ENCODE data around the gene REM1.
"Not testable (repeated sequence)": the region's sequence is repeated elsewhere in the genome, so short reads cannot be mapped to it uniquely, and the experiment has no call there.

REM1 gene

DNA sequence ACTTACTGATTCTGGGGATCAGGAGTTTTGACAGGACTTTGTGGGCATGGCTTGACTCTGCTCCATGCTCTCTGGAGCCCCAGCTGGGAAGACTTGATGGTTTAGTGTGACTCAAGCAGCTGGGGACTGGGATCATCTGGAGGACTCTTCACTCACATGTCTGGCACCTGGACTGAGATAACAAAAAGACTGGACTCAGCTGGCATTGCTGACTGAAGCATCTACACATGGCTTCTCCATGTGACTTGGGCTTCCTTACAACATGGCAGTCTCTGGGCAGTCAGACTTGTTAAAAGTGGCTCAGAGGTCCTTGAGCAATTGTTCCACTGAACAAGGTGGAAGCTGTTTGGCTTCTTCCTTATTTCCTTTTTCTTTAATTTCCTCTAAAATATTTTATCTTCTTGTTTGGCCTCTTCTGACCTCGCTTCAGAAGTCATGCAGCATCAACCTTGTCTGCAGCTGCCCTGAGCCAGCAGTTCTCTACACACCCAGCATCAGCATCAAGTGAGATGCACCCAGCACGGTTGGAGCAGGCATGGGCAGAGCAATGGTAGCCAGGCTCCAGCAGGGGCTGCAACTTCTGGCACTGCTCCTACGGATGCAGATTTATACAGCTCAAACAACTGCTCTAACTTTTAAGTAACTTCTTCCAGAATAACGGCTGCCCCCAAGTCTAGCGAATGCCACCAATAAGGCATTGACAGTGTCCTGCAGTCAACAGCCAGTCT lies 33.6 kb downstream of the REM1 start:
- TF ChIP-seq, protein P1, sequence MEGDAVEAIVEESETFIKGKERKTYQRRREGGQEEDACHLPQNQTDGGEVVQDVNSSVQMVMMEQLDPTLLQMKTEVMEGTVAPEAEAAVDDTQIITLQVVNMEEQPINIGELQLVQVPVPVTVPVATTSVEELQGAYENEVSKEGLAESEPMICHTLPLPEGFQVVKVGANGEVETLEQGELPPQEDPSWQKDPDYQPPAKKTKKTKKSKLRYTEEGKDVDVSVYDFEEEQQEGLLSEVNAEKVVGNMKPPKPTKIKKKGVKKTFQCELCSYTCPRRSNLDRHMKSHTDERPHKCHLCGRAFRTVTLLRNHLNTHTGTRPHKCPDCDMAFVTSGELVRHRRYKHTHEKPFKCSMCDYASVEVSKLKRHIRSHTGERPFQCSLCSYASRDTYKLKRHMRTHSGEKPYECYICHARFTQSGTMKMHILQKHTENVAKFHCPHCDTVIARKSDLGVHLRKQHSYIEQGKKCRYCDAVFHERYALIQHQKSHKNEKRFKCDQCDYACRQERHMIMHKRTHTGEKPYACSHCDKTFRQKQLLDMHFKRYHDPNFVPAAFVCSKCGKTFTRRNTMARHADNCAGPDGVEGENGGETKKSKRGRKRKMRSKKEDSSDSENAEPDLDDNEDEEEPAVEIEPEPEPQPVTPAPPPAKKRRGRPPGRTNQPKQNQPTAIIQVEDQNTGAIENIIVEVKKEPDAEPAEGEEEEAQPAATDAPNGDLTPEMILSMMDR (conservative IDR thresholded peaks at IDR 0.05) = no peak
- H3K27ac ChIP-seq = no peak overlapping the region

DNA sequence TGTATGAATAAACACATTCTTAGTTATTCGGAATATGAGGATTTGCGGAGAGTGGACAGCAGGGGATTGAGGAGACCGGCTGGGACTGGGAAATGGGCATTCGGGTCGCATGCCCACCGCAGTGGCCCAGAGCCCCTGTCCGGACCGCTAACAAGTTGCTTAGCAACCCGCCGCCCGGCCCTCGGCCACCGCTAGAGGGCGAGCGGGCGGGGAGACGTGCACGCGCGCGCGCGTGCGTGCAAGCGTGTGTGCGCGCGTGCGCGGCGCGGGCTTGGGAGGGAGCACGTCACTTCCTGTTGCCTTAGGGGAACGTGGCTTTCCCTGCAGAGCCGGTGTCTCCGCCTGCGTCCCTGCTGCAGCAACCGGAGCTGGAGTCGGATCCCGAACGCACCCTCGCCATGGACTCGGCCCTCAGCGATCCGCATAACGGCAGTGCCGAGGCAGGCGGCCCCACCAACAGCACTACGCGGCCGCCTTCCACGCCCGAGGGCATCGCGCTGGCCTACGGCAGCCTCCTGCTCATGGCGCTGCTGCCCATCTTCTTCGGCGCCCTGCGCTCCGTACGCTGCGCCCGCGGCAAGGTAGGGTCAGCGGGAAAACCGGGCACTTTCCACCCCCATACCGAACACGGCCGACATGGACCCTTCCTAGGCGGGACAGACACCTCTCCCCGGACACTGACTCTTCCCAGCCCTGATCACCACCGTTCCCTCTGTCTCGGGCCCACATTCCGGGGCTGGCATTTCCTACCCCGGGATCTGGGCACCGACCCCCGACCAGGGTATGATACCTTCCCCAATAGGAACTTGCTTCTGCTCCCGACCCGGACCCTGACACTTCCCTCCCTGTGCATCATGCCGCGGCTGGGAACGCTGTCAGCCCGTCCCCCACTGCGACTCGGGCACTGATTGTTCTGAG lies 39.3 kb downstream of the REM1 start, which contains the start of gene HM13:
HM13 (plus strand) TSS at position 289 of the 918 bp plus-strand sequence; CDS start at position 399, 110 bp downstream.
- TF ChIP-seq, protein P1 (conservative IDR thresholded peaks at IDR 0.05) = peak; percentile 99
- H3K27ac ChIP-seq = peak within 1 kb of the TSS; percentile 88

DNA sequence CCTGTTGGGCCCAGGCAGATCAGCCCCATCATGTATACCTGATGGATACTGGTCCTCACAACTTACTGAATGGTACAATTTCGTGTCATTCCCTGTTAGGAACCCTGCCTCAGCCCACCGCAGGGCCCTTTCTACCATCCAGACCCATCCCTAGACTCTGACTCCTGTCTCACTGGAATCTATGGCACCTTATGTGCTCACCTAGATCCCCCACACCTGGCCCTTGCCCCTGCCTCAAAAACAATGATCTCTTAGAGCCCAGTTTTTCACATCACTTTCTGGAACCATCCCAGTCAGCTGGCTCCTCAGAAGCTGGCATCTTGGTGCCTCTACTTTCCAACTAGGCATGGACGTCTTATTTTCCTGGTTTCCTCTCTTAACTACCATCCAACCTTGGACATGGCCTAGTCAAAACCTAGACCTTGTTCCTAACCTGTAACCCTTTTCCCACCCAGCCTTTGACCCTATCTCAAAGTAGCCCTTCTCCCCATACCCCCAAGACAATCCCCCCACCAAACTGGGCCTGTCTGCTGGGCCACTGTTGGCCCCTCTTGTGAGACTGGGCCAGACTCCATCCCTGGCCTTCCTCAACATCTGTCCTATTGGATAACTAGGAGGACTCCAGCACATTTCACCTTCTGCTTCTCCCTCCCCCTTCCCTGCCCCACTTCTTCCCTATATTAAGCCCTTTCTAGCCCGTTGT lies 40.1 kb downstream of the REM1 start:
- H3K27ac ChIP-seq = peak overlapping the region; percentile 88
- TF ChIP-seq, protein P1 (conservative IDR thresholded peaks at IDR 0.05) = no peak

DNA sequence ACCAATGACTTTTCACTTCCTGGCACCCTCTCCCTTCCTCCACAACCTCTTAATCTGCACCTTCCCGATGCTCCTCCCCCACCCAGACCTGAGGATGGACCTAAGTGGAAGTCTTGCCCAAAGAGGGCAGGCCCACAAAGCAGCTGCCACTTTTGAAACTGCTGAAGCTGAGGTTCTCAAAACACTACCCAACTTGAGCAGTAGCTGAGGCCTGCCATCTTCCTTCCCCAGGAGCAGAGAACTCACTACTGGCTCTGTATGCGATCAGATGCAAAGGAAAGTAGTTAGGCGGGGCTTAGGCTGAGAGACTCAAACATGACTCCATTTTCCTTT lies 40.7 kb downstream of the REM1 start:
- H3K27ac ChIP-seq = peak overlapping the region; percentile 88; the same call in 1 of the 2 replicates
- TF ChIP-seq, protein P1 (conservative IDR thresholded peaks at IDR 0.05) = no peak

DNA sequence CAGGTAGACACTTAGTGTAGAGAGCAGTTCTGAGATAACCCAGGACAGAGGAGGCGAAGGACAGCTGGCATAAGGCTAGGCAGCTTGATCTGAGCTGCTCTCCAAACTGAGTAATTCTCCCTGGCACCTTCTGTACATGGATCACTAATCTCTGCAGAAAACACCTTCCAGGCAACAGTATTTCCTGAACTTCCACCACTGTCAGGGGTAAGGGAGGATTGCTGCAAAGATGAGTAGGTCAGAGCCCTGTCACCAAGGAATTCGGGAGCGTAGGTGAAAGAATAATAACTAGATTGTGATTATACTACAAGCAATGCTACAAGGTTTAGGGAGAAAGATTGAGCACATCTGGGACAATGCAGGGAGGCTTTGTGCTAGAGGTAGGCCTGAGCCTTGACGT lies 41.1 kb downstream of the REM1 start:
- peak overlapping the region; percentile 88; the same call in 1 of the 2 replicates for H3K27ac ChIP-seq
- TF ChIP-seq, protein P1 (conservative IDR thresholded peaks at IDR 0.05) = no peak

DNA sequence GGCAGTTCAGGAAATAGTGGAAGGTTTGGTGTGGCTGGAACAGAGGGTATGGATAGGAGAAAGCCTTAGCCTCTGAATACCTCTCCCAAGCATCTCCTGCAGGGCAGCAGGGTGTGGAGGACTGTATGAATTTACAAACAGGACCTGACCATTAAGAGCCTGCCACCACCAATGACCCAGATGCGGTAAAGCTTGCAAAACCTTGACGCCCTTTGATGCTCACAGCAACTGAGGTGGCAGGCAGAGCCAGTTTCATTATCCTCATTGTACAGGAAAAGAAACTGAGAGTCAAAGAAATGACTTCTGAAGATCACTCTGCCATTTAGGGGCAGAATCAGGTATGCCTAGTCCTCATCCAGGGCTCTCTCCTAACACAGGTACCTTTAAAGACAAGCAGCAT lies 41.6 kb downstream of the REM1 start:
- TF ChIP-seq, protein P1 (conservative IDR thresholded peaks at IDR 0.05) = no peak

DNA sequence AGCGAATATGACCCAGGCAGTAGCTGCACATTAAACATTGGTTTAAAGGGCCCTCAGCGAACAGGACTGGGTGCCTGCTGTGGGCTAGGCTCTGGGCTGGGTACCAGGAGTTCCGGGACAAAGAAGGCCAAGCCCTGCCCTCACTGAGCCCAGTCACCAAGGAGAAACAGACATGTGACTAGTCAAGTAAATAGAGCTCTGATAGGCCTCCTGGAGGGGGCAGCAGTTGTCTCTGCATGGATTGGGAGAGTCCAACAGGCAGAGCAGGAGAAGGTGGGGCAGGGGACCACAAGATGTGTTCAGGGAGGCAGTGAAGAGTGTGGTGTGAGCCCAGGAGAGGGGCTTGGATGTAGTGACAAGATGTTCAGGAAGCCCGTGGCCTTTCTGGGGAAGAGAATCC lies 42.3 kb downstream of the REM1 start:
- TF ChIP-seq, protein P1 (conservative IDR thresholded peaks at IDR 0.05) = no peak
- H3K27ac ChIP-seq = no peak overlapping the region

More for the DNA sequence above, 41.6 kb downstream of the REM1 start:
- peak overlapping the region; percentile 88; the same call in 1 of the 2 replicates for H3K27ac ChIP-seq

DNA sequence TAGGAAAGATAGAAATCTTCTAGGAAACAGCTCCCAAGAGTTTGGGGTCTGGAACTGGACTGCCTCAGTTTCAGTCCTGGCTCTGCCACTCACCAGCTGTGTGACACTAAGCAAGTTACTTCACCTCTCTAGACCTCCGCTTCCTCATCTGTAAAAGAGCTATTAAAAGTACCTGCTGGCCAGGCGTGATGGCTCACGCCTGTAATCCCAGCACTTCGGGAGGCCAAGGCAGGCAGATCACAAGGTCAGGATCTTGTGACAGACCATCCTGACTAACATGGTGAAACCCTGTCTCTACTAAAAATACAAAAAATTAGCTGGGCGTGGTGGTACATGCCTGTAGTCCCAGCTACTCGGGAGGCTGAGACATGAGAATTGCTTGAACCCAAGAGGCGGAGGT lies 46.2 kb downstream of the REM1 start:
- H3K27ac ChIP-seq = not testable (repeated sequence)
